RWPE2 (cell line): ENCODE results near the gene HDAC9.
A peak's percentile ranks its signal among the peaks of the same experiment; 100 is the strongest.

Experiments used
- ATAC-seq: fragments of 200-7000 bp; cut with Tn5 transposase; 3 replicates; pipeline ENCODE4 v1.9.1; 2021; ENCODE audit warnings: low read depth
- DNase-seq: peaks from one replicate; pipeline ENCODE4 v3.0.0-alpha.2; 2020; ENCODE audit warnings: low spot score
- H3K27ac ChIP-seq: fragments of 450-650 bp; 2 replicates; pipeline ENCODE4 v1.5.1; 2017; ENCODE audit warnings: mild to moderate bottlenecking; ENCODE audit not compliant: poor library complexity, severe bottlenecking
- H3K27me3 ChIP-seq: fragments of 250-450 bp; sonication (Bioruptor Pico); 2 replicates; pipeline ENCODE4 v1.5.1; 2021; ENCODE audit warnings: mild to moderate bottlenecking, moderate library complexity; ENCODE audit not compliant: insufficient read depth, poor library complexity, severe bottlenecking
- H3K36me3 ChIP-seq: fragments of 250-450 bp; sonication (Bioruptor Pico); 2 replicates; pipeline ENCODE4 v1.5.1; 2020; ENCODE audit warnings: low read depth, mild to moderate bottlenecking, moderate library complexity
- H3K4me1 ChIP-seq: fragments of 250-450 bp; sonication (Bioruptor Pico); 2 replicates; pipeline ENCODE4 v1.5.1; 2021; ENCODE audit warnings: mild to moderate bottlenecking, moderate library complexity; ENCODE audit not compliant: insufficient read depth, poor library complexity, severe bottlenecking
- H3K4me3 ChIP-seq: fragments of 250-450 bp; sonication (Bioruptor Pico); 2 replicates; pipeline ENCODE4 v1.5.1; 2021; ENCODE audit warnings: mild to moderate bottlenecking, moderate library complexity; ENCODE audit not compliant: severe bottlenecking
- H3K9me3 ChIP-seq: fragments of 250-450 bp; sonication (Bioruptor Pico); 2 replicates; pipeline ENCODE4 v1.5.1; 2021; ENCODE audit warnings: mild to moderate bottlenecking, moderate library complexity; ENCODE audit not compliant: severe bottlenecking
- TF ChIP-seq, protein P1 (sequence below): fragments of 450-650 bp; IDR thresholded peaks from one replicate; pipeline ENCODE4 v1.5.1; 2017; ENCODE audit warnings: mild to moderate bottlenecking, moderate library complexity; ENCODE audit not compliant: poor library complexity, severe bottlenecking

HDAC9 gene

DNA sequence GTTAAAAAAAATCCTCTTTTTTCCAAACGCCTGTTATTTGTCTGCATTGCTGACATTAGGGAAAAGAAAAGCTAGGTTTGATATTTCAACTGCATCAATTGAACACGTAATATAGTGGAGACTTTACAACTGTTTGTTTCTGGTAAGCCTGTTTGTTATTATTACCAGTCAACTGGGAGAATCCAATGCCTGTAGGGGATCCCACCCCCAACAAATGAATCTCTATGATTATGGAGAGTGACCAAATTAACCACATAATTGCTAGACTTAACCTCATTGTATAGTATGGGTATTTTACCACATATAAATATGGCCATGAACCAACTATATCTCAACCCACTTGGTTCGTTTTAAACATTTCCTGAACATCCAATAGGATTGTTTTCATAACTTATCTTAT lies 405.8 kb downstream of the HDAC9 start:
- DNase-seq, result no peak
- H3K36me3 ChIP-seq, result no peaks in the 10 kb centered on the region
- TF ChIP-seq, protein P1, sequence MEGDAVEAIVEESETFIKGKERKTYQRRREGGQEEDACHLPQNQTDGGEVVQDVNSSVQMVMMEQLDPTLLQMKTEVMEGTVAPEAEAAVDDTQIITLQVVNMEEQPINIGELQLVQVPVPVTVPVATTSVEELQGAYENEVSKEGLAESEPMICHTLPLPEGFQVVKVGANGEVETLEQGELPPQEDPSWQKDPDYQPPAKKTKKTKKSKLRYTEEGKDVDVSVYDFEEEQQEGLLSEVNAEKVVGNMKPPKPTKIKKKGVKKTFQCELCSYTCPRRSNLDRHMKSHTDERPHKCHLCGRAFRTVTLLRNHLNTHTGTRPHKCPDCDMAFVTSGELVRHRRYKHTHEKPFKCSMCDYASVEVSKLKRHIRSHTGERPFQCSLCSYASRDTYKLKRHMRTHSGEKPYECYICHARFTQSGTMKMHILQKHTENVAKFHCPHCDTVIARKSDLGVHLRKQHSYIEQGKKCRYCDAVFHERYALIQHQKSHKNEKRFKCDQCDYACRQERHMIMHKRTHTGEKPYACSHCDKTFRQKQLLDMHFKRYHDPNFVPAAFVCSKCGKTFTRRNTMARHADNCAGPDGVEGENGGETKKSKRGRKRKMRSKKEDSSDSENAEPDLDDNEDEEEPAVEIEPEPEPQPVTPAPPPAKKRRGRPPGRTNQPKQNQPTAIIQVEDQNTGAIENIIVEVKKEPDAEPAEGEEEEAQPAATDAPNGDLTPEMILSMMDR, result no peak
- H3K27ac ChIP-seq, result no peak overlapping the region
- no peak for ATAC-seq
- no peak overlapping the region for H3K4me3 ChIP-seq
- no peaks in the 10 kb centered on the region for H3K9me3 ChIP-seq
- no peaks in the 10 kb centered on the region for H3K27me3 ChIP-seq
- peaks cover 16% of the 10 kb centered on the region for H3K4me1 ChIP-seq

DNA sequence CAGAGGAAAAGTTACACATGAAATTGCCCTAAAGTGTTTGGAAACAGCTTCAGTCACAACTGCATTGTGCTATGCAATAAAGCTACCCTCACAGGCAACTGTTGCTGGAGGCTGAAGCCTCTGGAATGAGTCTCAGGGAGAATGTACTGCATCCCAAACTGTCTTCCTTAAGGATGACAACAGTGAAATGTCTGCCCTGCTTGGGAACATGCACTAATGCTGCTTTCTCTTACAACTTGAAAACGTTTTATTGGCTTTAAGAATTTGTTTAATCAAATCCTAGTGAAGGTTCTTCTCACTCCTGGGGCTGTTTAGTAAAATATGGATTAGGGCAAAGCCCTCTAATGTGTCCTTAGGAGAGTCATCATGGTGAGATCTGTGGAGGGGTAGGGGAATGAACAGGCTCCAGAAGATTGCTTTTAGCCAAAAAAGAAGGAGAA lies 406.5 kb downstream of the HDAC9 start:
- TF ChIP-seq, protein P1, result no peak
- H3K4me3 ChIP-seq, result no peak overlapping the region

DNA sequence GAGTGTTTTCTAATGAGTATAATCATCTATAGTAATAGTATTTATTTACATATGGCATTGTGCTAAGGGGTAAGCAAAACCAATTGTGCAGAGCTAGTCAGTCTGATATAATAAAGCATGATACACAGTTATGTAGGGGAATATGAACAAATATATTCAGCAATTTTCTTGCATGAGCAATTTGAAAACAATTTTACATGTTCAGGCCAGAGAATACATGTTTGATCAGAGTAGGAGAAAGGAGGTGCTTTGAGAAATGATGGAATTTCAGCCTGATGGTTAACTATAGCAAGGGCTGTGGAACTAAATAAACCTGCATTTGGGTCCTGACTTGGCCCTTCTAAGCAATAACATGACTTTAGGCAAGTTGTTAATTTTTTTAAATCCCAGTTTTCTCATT lies 407.3 kb downstream of the HDAC9 start:
- no peaks in the 10 kb centered on the region for H3K27me3 ChIP-seq
- H3K27ac ChIP-seq, result no peak overlapping the region
- no peak overlapping the region for H3K4me3 ChIP-seq
- TF ChIP-seq, protein P1, result no peak
- no peaks in the 10 kb centered on the region for H3K9me3 ChIP-seq
- H3K4me1 ChIP-seq, result peaks cover 9% of the 10 kb centered on the region
- DNase-seq (no peak), ATAC-seq (peak; percentile 64; the same call in 2 of the 3 replicates)
- H3K36me3 ChIP-seq, result no peaks in the 10 kb centered on the region

More for the DNA sequence above, 406.5 kb downstream of the HDAC9 start:
- Histone ChIP-seq H3K36me3 (no peaks in the 10 kb centered on the region), H3K9me3 (no peaks in the 10 kb centered on the region), H3K4me1 (peaks cover 9% of the 10 kb centered on the region), H3K27ac (no peak overlapping the region), H3K27me3 (no peaks in the 10 kb centered on the region)
- DNase-seq, result no peak
- ATAC-seq, result no peak

DNA sequence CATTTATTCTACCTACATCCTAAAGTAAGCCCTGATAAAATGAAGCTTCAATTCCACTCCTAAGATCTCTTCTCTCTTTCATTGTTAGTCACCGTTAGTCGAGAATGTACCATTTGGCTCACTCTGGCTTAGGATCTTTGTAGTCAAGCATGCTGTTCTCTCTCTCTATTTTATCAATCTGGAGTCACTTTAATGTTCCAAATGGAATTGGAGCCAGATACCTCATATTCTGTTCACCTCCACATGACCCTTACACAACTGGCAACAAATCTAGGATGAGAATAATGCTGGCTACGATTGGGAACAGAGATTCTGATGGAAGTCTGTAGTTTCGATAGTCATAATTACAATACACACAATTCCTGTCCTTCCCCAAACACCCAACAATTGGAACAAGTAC lies 408.1 kb downstream of the HDAC9 start:
- ATAC-seq, result no peak
- peaks cover 9% of the 10 kb centered on the region for H3K4me1 ChIP-seq
- TF ChIP-seq, protein P1, result no peak
- H3K4me3 ChIP-seq, result no peak overlapping the region
- no peaks in the 10 kb centered on the region for H3K27me3 ChIP-seq
- DNase-seq, result no peak
- H3K27ac ChIP-seq, result no peak overlapping the region
- no peaks in the 10 kb centered on the region for H3K9me3 ChIP-seq
- H3K36me3 ChIP-seq, result no peaks in the 10 kb centered on the region

DNA sequence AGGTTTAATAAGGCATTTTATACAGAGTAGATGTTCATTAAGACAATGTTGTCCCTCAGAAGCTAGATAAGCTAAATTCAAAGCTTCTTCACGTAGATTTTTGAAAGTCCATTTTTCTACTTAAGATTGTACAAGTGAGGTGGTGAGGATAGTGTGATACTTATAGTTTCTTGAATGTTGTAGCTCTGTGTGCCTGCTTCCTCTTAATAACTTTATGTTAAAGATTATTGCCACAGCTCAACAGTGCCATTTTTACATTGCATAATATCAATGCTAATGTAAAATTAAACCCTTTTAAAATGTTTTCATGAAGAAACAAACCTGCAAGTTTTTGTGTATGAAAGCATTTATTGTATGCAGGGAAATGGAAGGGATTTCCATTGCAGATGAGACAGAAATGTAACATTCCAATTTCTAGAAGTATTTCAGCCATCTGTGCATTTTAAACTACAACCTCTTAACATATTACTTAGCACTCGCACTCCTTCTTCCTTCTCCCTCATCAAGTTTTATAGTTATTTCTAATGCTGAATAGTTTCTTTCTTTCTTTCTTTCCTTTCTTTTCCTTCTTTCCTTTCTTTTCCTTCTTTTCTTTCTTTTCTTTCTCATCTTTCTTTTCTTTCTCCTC lies 409.9 kb downstream of the HDAC9 start:
- TF ChIP-seq, protein P1, result no peak
- H3K9me3 ChIP-seq, result no peaks in the 10 kb centered on the region
- peaks cover 9% of the 10 kb centered on the region for H3K4me1 ChIP-seq
- no peak overlapping the region for H3K4me3 ChIP-seq
- DNase-seq (no peak), ATAC-seq (no peak)
- H3K27me3 ChIP-seq, result no peaks in the 10 kb centered on the region
- H3K27ac ChIP-seq, result no peak overlapping the region
- no peaks in the 10 kb centered on the region for H3K36me3 ChIP-seq
